ENCODE results near the gene KIF11.
"Not testable (repeated sequence)": the region's sequence is repeated elsewhere in the genome, so short reads cannot be mapped to it uniquely, and the experiment has no call there.

The KIF11 gene

DNA sequence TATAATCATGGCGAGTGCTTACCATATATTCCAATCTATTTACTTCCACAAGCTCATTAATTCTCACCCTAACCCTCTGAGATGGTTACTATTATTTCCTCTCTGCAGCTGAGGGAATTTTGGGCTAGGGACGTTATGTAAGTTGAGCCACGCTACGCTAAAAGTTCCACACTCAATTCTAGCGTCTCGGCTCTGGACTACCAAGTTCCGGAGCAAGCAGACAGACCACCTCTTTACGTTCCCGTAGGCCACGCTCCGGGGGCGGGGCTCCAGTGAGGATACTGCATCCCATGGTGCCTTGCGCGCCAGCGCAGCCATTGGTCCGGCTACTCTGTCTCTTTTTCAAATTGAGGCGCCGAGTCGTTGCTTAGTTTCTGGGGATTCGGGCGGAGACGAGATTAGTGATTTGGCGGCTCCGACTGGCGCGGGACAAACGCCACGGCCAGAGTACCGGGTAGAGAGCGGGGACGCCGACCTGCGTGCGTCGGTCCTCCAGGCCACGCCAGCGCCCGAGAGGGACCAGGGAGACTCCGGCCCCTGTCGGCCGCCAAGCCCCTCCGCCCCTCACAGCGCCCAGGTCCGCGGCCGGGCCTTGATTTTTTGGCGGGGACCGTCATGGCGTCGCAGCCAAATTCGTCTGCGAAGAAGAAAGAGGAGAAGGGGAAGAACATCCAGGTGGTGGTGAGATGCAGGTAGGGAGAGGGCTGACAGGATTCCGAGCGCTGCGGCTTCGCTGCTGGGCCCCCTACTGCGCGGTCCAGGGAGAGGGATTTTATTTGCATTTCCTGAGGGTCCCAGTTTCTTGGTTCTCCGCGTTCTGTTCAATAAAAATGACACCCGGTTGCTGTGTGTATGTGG lies at the start of gene KIF11:
TSS of gene KIF11 (plus strand) at position 370 of the 858 bp plus-strand sequence. CDS start at position 616, 246 bp downstream.
- no peak for FAIRE-seq

DNA sequence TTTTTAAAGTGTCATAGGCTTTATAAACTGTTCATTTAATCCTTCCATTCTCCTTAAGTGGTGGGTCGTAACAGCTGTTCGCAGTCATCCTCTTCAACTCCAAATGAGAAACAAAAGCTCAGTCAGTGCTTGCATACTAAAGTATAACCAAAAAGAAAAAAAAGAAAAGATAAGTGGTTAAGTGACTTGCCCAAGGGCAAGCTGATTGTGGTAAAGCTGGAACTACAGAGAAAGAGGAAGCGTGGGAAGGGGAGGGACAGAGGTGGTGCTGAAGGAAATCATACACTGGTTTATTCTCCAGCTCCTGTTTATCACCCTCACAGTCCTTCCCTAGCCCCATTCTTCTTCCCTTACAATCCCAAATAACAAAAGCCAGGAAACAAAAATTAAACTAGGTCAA lies 48.6 kb upstream of the KIF11 start:
- no peak for FAIRE-seq

DNA sequence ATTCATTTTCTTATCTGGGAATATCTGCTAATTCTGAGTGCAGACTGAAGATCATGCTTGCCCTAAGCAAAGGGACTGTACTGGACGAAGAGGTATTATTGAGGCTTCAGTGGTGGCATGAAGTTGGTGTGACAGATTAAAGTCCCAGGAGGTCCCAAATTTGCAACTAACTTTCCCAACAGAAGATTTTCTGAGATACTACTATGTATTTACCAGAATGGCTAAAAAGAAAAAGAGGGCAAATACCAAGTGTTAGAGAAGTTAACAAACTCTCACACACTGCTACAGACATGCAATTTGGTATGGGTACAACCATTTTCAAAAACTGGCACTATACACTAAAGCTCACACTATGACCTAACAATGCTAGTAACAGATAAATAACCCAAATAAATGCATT lies 47.4 kb upstream of the KIF11 start:
- FAIRE-seq, result no peak

DNA sequence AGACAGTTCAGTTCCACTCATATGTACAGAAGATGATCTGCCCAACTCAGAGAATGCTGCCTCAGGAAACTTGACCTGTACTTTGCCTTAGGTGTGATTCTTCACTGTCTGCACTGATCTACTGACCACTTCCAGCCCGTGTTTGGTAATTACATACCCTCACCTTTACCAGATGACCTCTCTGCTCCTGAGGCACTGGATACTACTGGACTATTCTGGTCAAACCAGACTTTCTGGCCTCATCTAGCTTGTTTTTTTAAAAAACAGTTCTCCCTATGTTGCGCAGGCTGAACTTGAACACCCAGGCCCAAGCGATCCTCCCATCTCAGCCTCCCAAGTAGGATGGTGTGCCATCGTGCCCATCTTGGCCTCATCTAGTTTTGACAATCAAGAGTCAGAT lies 45.3 kb upstream of the KIF11 start:
- no peak for FAIRE-seq

DNA sequence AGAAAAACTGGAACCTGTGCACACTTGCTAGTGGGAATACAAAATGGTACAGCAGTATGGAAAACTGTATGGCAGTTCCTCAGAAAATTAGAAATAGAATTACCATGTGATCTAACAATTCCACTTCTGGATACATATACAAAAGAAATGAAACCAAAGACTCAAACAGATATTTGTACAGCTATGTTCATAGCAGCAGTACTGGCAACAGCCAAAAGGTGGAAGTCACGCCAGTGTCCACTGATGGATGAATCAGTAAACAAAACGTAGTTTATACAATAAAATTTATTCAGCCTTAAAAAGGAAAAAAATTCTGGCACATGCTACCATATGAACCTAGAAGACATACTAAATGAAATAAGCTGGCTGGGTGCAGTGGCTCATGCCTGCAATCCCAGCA lies 42.0 kb upstream of the KIF11 start:
- no peak for FAIRE-seq

DNA sequence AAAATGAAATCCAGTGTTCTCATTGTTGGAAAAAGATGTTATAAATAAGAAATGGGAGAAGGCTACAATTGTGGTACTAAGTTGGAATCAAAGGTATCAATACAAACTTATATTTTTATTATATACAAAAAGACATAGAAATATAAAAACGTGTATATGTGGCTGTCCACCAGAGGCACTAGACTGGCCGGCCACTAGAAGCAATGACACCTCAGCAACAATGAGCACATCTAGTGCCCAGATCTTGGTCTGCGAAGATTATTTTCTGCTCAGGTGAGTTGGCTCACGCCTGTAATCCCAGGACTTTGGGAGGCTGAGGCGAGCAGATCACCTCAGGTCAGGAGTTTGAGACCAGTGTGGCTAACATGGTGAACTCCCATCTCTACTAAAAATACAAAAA lies 40.6 kb upstream of the KIF11 start:
- no peak for FAIRE-seq

DNA sequence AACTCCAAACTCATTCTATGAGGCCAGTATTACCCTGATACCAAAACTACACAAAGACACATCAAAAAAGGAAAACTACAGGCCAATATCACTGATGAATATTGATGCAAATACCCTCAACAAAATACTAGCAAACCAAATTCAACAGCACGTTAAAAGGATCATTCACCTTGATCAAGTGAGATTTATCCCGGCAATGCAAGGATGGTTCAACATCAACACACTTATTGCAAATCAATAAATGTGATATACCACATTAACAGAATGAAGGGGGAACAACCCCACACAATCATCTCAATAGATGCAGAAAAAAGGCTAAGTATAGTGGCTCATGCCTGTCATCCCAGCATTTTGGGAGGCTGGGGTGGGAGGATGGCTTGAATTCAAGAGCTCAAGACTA lies 39.0 kb upstream of the KIF11 start:
- no peak for FAIRE-seq

DNA sequence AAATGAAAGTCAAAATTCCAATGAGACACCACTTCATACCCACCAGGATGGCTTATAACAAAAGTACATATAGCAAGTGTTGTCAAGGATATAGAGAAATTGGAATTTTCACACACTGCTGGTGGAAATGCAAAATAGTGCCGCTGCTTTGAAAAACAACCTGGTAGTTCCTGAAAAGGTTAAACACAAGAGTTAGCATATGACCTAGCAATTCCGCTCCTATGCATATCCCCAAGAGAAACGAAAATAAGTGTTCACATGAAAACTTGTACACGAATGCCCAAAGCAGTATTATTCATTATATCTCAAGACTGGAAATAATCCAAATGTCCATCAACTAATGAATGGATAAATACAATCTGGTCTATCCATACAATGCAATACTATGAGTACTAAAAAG lies 33.9 kb upstream of the KIF11 start:
- no peak for FAIRE-seq

DNA sequence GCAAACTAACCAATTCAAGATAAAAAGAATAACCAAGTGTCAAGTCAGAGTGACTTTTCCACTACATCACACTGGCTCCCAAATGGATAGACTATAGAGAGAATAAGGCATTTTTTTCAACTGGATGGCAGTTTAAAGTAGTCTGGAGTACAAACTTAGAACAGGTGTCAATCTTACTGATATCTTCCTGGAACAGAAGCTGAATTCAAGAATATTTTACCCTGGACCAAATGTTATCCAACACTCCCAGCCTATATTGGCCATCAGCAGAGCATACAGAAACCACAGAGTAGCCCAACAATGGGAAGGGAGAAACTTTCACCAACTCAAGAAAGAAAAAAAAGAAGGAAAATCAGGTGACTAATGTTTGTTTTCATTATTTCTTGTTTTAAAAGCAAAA lies 30.5 kb upstream of the KIF11 start:
- FAIRE-seq, result no peak

DNA sequence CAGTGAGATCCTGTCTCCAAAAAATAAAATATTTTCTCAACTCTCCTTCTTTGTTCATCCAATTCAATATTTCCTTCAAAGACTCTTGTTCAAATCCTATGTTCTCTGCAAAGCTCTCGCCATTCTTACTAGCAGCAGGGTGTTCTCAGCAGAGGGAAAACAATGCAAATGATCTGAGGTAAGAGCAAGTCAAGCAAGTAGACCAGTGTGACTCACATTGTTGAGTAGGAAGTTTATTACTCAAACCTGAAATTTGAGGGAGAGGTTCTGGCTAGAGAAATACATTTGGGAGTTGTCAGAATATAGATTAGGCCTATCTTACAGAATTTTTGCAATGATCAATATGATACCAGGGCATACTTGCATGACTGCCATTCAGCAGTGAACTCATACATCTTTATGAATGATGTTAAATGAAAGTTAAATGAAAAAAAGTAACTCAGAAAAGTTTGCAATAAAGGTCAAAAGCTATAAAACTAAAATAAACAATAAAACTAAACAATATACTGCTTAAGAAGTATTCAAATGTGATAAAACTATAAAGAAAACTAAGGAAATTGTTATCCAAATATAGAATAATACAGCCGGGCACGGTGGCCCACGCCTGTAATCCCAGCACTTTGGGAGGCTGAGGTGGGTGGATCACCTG lies 24.9 kb upstream of the KIF11 start:
- no peak for FAIRE-seq

DNA sequence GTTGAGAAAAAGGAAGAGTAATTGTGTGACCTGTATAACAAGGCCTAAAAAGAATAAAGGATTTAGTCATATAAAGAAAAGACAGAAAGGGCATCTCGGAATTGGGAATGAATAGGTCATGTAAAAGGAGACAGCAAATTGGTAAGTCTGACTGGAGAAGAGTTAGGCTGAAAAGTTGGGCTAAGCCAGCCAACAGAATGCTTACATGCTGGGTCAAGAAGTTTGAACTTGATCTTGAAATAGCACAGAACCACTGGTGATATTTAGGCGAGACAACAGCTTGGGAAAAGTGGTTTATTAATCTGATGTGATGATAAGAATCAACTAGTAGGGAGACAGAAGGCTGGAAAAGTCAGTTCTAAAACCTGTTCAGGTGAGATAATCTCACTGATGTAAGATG lies 23.9 kb upstream of the KIF11 start:
- no peak for FAIRE-seq

DNA sequence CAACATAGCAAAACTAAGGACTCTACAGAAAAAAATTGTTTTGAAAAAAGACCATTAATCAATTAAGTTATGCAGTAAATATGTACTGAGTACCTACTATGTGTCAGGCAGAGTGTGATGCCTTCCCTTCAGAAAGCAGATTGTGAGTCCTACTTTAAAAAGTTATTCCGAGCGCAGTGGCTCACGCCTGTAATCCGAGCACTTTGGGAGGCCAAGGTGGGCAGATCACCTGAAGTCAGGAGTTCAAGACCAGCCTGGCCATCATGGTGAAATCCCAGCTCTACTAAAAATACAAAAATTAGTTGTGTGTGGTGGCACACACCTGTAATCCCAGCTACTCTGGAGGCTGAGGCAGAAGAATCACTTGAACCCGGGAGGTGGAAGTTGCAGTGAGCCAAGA lies 23.3 kb upstream of the KIF11 start:
- not testable (repeated sequence) for FAIRE-seq

DNA sequence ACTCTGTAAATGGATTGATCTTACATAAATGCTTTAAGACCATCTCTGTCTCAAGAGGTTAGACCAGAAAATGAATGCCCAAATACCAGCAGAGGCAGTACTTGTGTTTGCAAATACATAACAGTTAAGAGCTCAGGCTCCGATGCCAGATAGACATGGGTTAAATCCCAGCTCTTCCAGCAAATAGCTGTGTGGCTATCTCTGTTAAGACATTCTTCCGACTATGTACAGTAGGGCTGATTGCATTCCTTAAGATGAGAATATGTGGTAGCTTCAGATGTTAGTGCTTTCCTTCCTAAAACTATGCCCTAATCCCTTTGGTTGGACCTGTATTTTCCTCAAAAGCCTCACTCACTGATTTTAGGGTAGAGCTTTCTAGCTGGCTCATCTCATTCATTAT lies 21.3 kb upstream of the KIF11 start:
- no peak for FAIRE-seq

DNA sequence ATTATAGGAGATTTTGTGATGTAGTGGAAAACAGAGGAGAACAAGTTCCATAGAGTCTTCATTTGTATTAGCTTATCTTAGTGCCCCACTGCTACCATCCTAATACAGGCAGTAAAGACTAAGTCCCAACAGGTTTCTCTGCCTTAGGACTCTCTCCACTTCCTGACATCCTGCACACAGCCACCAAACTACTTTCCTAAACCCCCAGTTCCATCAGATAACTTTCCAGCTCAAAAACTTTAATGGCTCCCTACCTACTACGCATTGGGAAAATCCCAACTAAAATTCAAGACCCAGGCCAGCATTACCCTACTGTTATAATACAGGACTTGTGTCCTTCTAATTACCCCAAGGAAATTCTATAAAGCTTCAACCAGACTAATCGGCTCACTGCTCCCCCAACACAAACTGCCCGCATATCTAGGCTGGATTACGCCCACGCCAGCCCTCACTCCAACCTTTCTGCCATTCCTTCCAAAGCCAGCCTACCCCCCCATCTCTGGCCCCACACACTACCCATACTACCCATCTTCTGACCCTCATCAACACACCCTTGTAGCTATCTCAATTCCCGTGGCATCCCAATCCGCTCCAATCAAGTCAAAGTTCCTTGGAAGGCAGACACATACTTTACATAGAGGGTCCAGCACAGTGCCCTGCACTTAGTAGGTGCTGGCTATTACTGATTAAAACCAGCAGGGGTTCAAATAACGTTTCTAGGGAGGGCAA lies 20.4 kb upstream of the KIF11 start:
- no peak for FAIRE-seq

DNA sequence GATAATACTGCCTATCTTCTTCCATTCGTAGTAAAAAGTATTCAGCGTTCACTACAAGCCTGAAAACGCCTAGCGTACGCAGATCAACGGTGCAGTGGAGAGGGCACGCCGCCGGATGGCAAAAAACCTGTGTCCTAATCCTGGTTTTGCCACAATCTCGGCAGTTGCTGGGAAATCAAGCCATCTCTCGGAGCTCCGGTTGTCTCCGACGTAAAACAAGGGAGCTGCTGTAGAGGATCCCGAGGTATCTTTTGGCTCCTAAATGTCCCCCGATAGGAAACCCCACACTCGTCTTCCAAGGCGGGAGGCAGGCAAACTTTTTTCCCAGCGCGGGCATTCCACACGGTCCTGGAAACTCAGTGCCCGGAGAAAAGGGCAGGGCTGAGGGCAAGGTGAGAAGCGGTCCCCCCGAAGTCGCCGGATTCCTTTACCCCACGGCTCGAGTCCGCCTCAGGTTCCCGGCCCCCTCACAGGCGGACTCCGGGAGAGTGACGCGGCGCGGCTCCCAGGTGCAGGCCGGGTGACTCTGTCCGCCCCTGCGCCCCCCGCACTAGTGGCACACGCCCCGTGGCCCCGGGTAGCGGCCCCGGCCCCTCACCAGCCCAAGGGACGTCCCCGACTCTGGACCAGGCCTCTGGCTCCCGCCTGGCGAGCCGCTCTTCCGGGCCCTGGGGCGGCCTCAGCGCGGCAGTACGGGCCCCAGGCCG lies 19.7 kb upstream of the KIF11 start:
- no peak for FAIRE-seq

DNA sequence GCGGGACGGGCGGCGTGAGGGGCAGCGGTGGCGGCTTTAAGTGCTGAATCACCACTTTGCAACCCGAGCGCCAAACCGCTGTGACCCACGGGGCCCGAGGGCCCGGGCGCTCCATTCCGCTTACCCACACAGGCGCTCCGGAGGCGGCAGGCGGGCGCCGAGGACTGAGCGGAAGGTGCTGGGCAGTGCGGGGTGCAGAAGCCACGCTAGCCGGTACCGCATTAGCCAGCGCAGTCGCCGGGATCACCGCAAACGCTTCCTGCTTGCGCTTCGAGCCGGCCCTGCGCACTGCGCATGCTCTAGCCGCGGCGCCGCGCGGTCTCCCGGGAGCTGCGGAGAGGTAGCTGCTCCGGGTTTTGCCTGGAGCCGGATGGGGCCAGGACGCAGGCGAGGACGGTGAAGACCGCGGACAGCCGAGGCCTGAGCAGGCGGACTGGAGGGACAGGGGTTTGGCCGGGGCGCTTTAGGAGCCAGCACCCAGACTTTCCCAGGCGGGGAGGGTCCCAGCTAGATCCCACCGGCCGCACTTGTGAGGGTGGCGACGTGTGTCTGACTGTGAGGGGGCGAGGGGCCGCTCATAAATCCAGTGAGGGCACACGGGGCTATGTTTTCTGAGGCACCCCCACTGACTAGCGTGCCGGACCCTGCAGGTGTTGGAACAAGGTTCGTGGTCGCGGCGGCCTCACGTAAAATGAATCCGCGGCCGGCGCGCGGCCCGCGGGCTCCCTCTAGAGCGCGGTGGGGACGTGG lies 19.0 kb upstream of the KIF11 start, which contains the start of gene IDE:
TSS of gene IDE (minus strand) at position 296 of the 750 bp plus-strand sequence. CDS start at position 222, 74 bp downstream.
- no peak for FAIRE-seq

DNA sequence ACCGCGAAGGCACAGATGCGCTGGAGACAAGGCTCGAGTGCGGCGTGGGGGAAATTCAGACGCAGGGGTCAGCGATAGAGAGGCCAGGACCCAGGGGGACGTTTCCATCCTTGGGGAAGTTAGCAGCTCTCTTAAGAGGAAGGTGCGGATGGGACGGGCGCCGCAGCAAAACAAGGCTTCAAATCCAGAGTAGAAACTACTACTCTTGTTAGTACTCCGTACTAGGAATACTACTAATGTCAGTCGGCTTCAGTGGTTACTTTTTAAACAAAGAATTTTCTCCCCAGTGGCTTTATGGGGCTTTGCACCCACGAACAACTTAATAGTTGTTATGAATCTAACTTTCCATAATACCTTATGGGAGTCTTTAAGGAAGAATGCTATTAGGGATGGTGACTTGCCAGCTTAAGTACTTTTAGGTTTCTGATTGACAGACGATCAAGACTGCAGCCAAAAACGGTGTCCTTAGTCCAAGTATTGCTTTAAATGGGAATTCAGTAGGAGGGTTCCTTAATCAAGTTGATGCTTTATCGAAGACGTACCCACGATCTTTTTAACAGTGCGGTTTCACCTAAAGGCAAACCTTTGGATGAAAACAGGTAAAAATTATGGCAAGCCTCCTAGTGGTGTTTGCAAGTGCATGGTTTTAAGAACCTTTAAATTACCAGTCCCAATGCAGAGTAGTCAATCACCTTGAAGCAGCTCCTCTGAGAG lies 18.2 kb upstream of the KIF11 start:
- no peak for FAIRE-seq

DNA sequence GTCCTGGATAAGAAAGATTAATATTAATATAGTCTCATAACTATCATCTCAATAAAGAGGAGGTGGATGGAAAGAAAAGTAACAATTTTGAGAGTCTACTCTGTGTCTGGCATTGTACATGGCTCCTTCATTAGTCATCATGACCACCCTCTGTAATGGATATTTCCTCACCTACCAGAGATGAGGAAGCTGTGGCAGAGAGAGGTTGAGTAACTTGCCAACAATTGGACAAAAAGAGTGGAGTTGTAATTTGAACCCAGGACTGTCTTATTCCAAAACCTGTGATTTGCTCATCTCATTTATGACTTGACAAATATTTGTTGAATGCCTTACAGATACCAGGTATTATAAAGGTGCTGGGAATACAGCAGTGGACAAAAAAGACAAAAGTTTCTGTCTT lies 17.0 kb upstream of the KIF11 start:
- FAIRE-seq, result no peak

DNA sequence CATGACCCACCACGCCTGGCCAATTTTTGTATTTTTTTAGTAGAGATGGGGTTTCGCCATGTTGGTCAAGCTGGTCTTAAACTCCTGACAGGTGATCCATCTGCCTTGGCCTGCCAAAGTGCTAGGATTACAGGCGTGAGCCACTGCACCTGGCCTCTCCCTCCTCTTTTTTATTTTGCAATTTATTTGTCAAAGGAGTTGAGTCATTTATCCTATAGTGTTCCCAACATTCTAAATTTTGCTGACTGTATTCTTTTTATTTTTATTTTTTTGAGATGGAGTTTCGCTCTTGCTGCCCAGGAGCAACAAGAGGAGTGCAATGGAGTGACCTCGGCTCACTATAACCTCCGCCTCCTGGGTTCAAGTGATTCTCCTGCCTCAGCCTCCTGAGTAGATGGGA lies 10.6 kb upstream of the KIF11 start:
- FAIRE-seq, result not testable (repeated sequence)

DNA sequence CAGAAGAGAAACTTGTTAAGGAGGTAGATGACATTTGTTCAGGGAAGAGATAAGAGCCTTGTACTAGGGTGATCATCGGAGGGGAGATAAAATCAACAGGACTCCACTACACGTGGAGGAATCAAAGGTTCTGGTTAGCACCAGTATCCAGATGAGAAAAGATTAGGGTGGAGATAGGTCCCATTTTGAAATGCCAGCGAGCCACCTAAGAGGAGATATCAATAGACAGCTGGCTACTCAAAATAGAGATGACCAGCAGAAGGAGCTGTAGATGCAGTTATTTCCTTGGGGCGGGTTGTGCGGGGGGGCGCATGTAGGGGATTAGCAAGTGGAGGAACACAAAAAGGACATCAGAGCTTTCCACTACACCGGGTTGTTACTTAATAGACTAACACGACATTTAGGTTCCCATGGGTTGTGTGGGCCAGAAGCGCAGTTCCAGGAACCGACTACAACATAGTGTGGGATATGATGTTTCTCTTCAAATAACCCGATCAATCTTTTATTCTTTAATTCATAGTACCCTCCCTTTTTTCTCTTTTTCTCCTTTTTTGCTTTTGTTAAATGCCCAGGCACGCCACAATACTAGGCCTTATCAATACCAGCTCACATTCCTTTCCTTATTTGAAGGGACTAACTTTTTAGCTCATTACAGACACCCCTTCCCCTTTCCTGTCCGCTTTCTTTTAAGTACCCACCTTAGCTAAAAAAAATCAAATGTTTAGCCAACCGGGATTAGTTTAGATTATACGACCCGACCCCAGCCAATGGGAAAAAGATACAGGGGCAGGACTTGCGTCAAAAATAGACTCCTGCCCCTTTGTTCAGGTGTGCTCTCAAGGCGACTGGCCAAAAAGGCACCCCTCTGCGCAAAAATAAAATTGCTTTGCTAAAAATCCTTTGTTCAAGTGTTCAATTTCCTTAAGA lies 2.0 kb upstream of the KIF11 start:
- FAIRE-seq, result no peak

Measured in colon (tissue), 2 donors.